ENCODE results near the gene CAMKV. TPM values are rescaled to one million over a fixed set of nuclear protein-coding genes. Genes with fewer than 3 reads are reported as not detected.
A peak's percentile ranks its signal among the peaks of the same experiment; 100 is the strongest.
"Not testable (repeated sequence)": the region's sequence is repeated elsewhere in the genome, so short reads cannot be mapped to it uniquely, and the experiment has no call there.

Gene CAMKV, protein sequence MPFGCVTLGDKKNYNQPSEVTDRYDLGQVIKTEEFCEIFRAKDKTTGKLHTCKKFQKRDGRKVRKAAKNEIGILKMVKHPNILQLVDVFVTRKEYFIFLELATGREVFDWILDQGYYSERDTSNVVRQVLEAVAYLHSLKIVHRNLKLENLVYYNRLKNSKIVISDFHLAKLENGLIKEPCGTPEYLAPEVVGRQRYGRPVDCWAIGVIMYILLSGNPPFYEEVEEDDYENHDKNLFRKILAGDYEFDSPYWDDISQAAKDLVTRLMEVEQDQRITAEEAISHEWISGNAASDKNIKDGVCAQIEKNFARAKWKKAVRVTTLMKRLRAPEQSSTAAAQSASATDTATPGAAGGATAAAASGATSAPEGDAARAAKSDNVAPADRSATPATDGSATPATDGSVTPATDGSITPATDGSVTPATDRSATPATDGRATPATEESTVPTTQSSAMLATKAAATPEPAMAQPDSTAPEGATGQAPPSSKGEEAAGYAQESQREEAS
- not detected for total RNA-seq

DNA sequence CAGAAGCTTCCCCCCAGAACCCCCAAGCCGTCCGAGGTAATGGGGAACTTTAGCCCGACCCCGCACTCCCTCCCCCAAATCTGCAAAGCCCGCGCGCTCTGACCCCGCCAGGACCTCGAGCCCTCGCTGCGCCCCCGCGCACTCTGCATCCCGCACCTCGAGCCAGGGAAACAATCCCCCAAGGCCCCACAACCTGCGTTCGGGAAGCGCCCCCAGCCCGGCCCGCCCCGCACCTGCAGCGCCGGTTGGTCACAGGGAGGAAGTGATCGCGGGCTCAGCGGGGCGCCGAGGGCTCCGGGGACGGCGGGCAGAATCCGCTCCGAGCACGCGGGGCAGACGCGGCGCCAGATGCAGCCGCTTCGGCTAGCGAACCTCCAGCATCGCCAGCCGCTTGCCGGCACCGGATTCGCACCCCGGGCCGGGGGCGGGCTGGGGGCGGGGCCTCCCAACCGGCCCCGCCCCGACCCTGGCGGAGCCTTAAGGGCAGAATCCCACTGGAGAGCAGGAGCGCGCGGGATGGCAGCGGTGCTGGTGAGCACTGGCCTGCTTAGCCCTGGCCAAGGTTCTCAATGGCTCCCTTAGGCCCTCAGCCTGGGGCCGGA is at the start of gene CAMKV:
CAMKV (minus strand) TSS at position 382 of the 602 bp plus-strand sequence. CDS start 7,518 bp downstream, outside the sequence.
- peaks cover 9 to 19% of the 10 kb centered on the region in 2 donors for H3K27me3 ChIP-seq
- no peaks in the 10 kb centered on the region for H3K36me3 ChIP-seq
- no peak within 1 kb of the TSS for H3K27ac ChIP-seq
- H3K4me3 ChIP-seq = peak within 1 kb of the TSS in 1 of 2 donors; percentile 43
- peaks cover 0 to 14% of the 10 kb centered on the region in 2 donors for H3K4me1 ChIP-seq
- TF ChIP-seq, protein P1, sequence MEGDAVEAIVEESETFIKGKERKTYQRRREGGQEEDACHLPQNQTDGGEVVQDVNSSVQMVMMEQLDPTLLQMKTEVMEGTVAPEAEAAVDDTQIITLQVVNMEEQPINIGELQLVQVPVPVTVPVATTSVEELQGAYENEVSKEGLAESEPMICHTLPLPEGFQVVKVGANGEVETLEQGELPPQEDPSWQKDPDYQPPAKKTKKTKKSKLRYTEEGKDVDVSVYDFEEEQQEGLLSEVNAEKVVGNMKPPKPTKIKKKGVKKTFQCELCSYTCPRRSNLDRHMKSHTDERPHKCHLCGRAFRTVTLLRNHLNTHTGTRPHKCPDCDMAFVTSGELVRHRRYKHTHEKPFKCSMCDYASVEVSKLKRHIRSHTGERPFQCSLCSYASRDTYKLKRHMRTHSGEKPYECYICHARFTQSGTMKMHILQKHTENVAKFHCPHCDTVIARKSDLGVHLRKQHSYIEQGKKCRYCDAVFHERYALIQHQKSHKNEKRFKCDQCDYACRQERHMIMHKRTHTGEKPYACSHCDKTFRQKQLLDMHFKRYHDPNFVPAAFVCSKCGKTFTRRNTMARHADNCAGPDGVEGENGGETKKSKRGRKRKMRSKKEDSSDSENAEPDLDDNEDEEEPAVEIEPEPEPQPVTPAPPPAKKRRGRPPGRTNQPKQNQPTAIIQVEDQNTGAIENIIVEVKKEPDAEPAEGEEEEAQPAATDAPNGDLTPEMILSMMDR (IDR thresholded peaks at IDR 0.05) = no peak
- no peak for DNase-seq (ENCODE audit: low spot score)
- no peaks in the 10 kb centered on the region for H3K9me3 ChIP-seq

DNA sequence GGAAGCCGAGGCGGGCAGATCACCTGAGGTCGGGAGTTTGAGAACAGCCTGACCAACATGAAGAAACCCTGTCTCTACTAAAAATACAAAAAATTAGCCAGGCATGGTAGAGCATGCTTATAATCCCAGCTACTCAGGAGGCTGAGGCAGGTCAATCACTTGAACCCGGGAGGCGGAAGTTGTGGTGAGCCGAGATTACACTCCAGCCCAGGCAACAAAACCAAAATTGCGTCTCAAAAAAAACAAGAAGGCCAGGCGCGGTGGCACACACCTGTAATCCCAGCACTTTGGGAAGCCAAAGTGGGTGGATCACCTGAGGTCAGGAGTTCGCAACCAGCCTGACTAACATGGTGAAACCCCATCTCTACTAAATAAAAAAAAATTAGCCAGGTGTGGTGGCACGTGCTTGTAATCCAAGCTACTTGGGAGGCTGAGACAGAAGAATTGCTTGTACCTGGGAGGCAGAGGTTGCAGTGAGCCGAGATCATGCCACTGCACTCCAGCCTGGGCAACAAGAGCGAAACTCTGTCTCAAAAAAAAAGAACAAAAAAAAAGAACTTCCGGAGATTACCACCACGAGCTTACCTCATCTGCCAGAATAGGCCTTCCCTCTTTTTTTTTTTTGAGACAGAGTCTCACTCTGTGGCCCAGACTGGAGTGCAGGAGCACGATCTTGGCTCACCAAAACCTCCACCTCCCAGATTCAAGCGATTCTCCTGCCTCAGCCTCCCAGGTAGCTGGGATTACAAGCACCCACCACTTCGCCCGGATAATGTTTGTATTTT is 48.3 kb upstream of the CAMKV start:
- not testable (repeated sequence) for H3K4me1 ChIP-seq; DNase-seq (ENCODE audit: low spot score); H3K27me3 ChIP-seq; H3K27ac ChIP-seq; H3K4me3 ChIP-seq; H3K9me3 ChIP-seq; H3K36me3 ChIP-seq

DNA sequence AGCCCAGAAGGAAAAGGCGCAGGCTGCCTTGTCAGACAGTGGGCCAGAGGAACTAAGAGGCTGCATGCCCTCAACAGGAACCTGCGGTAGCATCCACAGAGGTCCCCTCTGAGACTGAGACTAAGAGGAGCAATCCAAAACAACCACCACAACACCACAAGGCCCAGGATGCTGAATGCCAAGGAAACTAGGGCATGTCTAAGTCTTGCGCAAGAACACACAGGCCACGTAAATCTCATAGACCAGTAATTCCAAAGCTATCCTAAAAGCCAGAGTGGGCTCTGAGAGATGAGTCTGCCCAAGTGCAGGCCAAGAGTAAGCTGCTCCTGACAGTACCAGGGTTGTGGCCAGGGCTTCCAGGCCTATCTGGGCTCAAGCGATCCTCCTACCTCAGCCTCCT is 47.0 kb upstream of the CAMKV start:
- H3K4me3 ChIP-seq = no peak overlapping the region
- H3K27me3 ChIP-seq = no peaks in the 10 kb centered on the region
- H3K27ac ChIP-seq = no peak overlapping the region
- TF ChIP-seq, protein P1 (IDR thresholded peaks at IDR 0.05) = no peak
- DNase-seq (ENCODE audit: low spot score) = no peak
- H3K9me3 ChIP-seq = no peaks in the 10 kb centered on the region
- H3K4me1 ChIP-seq = no peaks in the 10 kb centered on the region
- H3K36me3 ChIP-seq = no peaks in the 10 kb centered on the region

DNA sequence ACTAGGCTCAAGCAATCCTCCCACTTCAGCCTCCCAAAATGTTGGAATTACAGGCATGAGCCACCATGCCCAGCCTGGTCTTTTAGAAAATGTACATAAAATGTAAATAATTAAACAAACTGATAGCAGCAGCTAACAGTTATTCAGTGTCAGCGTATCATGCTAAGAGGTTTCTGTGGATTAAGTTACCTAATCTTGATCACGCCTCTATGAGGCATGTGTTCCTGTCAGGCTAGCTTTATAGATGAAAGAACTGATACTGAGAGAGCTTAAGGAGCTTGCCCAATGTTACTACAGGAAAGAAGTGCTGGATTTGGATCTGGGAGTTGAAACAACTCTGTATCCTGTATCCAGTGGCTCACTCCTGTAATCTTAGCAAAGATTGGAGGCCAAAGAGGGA is 45.2 kb upstream of the CAMKV start:
- Histone ChIP-seq H3K4me3 (no peak overlapping the region), H3K36me3 (peaks cover 5% of the 10 kb centered on the region), H3K4me1 (no peaks in the 10 kb centered on the region), H3K27me3 (no peaks in the 10 kb centered on the region), H3K9me3 (no peaks in the 10 kb centered on the region), H3K27ac (no peak overlapping the region)
- no peak for DNase-seq (ENCODE audit: low spot score)
- TF ChIP-seq, protein P1 (IDR thresholded peaks at IDR 0.05) = no peak

DNA sequence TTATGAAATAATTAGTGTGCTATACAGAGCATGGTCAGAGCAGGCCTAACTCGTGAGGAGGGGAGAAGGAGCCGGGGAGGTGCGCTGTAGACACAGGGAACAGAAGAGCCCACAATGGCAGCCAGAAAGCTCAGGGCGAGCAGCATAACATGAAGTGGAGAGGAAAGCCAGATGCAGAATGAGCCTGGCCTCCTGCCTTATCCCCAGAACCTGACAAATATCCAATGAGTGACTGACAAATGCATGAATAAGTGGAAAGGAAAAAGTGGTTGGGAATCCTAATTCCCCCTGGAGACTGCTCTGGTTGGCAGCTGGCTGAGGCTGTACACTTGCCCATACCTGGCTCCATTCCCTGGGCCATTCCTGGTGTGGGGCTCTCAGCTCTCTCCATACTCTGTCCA is 43.2 kb upstream of the CAMKV start:
- Histone ChIP-seq H3K27ac (no peak overlapping the region), H3K9me3 (no peaks in the 10 kb centered on the region), H3K36me3 (peaks cover 12% of the 10 kb centered on the region), H3K4me1 (no peaks in the 10 kb centered on the region), H3K4me3 (no peak overlapping the region), H3K27me3 (no peaks in the 10 kb centered on the region)
- TF ChIP-seq, protein P1 (IDR thresholded peaks at IDR 0.05) = no peak
- no peak for DNase-seq (ENCODE audit: low spot score)

DNA sequence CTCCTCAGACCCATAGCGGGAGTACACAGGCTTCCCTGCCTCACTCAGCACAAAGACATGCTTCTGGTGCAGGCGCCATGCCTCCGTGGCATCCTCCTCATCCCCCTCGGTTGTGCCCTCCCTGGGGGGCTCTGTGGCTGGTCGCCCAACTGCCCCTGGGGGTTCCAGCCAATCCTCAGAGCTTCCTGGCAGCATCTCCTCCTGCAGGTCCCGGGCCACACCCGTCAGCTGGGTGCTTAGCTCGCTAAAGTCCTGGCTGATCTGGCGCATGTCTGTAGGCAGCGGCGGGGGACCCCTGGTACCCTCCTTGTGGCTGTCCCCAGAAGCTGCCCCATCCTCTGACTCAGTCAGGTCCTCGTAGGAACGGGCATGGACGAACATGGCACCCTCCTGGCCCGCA is 41.9 kb upstream of the CAMKV start:
- H3K36me3 ChIP-seq = peaks cover 12% of the 10 kb centered on the region
- no peak for DNase-seq (ENCODE audit: low spot score)
- H3K9me3 ChIP-seq = no peaks in the 10 kb centered on the region
- TF ChIP-seq, protein P1 (IDR thresholded peaks at IDR 0.05) = no peak
- H3K27me3 ChIP-seq = no peaks in the 10 kb centered on the region
- no peak overlapping the region for H3K27ac ChIP-seq
- no peaks in the 10 kb centered on the region for H3K4me1 ChIP-seq
- H3K4me3 ChIP-seq = no peak overlapping the region
